Superior temporal gyrus (tissue), 1 donor: ENCODE data around the gene SLC11A1.

Source experiments
- DNase-seq: peaks from one replicate; pipeline ENCODE4 v3.0.0-alpha.2; 2016; ENCODE audit errors: extremely low spot score

SLC11A1 gene

GRCh38 chr2:218435003-218435982 lies 53.2 kb downstream of the SLC11A1 start:
- DNase-seq = no peak

DNA sequence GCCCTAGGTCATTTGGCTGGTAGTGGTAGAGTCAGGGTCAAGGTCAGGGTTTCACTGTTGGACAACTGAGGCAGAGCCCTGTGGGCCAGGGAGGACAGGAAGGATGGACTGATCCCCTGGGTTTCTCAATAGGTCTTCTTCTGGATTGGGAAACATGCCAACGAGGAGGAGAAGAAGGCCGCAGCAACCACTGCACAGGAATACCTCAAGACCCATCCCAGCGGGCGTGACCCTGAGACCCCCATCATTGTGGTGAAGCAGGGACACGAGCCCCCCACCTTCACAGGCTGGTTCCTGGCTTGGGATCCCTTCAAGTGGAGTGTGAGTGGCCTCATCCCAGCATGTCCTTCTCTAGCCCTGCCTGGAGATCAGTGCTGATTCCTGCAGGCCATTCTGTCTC lies 54.9 kb downstream of the SLC11A1 start:
- no peak for DNase-seq

GRCh38 chr2:218437969-218438368 lies 55.9 kb downstream of the SLC11A1 start:
- no peak for DNase-seq

DNA sequence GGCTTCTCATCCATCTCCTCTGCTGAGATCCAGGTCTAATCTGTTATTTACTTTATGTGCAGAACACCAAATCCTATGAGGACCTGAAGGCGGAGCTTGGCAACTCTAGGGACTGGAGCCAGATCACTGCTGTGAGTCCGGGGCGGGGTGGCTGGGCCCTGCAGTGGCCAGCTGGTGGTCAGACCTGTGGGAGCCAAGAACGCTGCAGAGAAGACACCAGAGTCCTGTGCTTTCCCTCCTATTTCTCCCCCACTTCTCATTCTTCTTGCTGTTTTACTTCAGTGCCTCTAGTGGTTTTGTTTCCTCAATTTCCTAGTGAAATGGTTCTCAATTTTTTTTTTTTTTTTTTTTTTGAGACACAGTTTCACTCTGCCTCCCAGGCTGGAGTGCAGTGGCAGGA lies 56.5 kb downstream of the SLC11A1 start:
- no peak for DNase-seq

GRCh38 chr2:218444692-218445357 lies 62.8 kb downstream of the SLC11A1 start:
- no peak for DNase-seq

- DNase-seq = no peak
Measured at GRCh38 chr2:218445602-218446001, 63.5 kb downstream of the SLC11A1 start.
